HG03280 (cell line): ENCODE results near the gene STK17B.

Experiments used
- ATAC-seq: cut with Tn5 transposase; IDR thresholded peaks from one replicate; pipeline ENCODE4 v1.9.1; 2021; ENCODE audit warnings: mild to moderate bottlenecking, moderate library complexity; ENCODE audit not compliant: unreplicated experiment

STK17B gene

DNA sequence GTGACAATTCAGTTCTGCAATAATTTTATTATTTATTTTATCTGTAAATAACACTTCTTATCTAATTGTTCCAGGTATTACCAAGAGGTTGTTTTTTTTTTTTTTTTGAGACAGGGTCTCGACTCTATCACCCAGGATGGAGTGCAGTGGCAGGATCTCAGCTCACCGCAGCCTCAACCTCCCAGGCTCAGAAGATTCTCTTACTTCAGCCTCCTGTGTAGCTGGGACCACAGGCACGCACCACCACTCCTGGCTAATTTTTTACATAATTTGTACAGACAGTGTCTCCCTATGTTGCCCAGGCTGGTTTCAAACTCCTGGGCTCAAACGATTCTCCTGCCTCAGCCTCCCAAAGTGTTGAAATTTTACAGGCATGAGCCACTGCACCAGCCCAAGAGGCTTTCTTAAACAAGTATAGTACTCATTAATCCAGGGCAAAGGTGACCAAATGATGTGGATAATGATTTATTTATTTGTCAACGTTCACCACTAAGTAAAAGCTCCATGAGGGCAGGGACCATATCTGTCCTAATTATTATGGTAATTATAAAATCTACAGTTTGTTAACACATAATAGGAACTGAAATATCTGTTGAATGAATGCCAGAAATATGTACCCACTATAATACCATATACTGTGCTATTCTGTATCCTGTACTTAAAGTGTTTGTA, 12.0 kb downstream of the STK17B start:
- ATAC-seq: no peak

DNA sequence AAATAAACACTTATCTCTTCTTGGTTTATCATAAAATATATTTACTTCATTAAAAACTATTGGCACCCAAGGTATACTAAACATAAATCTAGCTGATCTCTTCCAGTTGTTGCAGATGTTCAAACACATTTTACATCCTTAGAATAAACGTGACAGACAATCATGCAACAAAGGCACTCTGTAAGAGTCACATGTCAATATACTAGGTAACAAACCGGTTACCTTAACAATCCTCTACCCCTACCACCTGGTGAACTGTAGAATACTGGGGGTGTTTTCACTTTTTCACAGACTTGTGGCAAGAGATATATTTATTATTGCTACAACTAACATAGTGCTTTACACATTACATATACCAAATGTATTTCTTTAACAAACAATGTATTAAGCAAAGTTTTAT, 15.8 kb downstream of the STK17B start:
- ATAC-seq: no peak

DNA sequence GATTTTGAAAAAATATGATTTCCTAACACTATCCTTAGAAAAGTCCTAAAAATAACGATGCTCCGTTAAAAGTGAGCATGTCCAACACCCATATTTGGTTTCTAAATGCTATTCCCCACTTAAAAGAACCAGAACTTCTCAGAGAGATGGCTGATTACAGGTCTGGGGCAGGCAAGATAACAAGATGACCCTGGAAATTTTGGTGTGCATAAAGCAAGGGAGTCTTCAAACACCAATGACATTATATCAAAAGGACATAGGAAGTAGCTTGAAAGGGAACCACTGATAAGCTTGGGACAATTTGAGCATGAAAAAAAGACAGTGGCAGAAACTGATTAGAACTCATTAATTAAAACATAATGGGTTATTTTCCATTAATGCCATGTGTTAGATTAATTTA, 17.9 kb downstream of the STK17B start:
- ATAC-seq: no peak

DNA sequence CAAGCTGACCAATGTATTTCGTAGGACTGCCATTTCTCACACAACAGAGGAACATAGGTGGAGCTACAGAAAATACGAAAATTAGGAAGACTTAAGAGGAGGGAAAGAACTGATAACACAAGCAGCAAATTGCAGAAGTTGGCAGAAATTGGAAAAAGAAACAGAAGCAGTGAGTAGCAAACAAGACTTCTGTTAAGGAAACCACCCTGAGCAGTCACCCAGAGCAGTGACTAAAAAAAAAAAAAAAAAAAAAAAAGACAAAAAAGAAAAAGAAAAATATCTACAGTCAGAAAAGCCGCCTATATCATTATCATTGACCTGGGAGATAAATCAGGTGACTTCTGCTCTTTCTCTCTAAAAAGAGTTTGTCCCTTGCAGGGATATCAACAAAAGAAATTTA, 21.4 kb downstream of the STK17B start:
- no peak for ATAC-seq

DNA sequence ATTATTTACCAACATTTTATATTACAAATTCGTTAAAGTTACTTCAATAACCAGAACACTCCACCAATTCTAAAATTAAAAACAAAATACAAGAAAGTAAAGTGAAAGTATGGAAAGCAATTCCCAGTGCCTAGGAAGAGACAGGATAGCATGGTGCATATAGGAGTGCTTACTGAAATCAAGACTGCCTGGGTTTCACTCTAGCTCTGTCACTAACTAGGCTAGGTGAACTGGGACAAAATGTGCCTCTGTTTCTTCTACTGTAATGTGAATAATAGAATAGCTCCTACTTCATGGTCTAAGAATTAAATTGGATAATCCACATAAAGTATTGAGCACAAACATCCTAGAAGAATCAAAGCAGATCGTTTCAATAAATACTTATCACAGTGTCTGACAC, 22.6 kb downstream of the STK17B start:
- ATAC-seq: no peak

DNA sequence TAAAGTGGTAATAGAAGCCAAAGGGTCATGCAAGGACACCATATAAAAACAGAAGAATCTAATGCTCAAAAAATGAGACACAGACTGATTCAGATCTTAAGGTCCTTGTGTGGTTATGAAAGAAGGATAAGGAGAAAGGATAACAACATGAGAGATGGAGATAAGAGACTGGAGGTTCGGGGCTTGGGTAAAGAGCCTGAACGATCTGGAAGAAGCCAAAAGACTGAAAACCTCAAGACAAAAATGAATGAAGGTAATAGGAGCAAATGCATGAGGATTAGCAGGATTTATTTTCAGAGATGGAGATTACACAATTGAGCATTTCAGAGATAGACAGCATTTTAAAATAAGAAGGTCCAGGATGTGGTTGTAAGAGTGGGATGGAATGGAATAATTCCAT, 26.1 kb downstream of the STK17B start:
- no peak for ATAC-seq

DNA sequence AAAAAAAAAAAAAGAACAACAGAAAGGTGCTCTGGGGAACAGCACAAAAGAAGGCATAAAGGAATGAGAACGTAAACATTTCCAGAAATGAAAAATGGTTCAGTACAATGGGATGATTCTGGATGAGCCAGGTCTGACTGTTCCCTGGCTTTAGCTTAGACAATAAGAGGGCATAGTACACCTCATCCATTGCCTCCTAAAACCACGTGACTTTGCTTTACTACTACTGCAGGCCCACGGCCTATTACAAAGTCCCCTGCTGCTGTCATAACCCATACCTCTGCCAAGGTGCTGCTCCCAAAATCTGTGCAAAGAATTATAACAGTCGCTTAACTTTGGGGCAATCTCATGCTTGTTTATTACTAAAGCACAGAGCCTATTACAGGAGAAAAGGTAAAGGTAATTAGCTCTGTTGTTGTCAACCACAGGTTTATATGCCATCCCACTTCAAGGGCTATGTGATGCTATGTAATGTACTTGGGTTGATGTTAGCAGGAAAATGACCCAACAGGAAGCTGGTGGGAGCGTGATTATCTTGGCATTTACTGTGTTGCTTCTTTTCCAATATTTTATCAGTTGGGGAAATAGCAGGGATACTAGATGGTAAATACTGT, 26.8 kb downstream of the STK17B start:
- no peak for ATAC-seq

DNA sequence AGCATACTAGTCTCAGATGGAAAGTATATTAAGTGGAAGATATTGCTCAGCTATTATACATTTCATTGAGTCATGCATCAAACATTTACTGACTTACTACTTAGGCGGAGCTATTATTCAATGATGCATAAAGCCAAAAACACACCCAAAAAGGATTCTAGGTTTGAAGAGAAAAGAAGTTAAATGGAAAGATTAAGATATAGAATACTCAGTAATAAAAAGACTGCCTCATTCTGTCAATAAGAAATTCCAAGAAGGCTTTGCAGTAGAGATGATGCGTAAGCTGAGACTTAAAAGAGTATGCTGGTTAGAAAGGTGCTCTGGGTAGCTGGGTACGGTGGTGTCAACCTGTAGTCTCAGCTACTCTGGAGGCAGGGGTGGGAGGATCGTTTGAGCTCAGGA, 27.6 kb downstream of the STK17B start:
- no peak for ATAC-seq

DNA sequence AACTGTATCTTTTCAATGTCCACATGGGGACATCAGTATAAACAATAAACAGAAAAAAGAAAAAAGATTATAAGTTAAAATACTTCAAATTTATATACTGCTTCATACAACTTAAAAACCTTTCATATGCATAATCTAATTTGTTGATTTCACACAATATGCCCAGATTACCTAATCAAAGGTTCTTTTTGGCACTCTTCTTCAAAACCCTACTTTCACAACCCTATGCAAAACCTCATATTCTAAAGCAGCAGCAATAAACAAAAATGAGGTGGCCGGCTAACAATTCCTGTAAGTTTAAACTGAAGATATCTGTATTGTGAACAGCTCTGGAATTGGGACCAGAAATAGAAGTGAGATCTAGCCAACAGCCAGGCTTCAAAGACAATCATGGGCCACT, 28.6 kb downstream of the STK17B start:
- ATAC-seq: no peak

DNA sequence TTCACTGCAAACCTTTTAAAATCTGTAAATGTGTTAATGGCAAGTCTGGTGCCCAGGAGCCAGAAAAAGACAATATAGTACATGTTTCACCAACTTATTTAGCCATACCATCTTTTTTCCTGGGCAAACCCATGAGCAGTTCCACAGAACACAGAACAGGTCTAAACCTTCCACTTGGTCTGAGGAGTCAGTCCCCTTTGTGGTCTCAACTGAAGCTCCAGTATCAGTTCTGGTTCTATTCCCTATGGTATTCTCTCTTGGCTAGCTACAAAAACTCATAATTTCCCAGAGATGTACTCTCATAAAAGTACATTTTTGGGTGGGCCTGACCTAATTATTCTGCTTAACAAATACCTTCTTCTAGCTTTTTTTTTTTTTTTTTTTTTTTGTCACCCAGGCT, 31.2 kb downstream of the STK17B start:
- no peak for ATAC-seq

DNA sequence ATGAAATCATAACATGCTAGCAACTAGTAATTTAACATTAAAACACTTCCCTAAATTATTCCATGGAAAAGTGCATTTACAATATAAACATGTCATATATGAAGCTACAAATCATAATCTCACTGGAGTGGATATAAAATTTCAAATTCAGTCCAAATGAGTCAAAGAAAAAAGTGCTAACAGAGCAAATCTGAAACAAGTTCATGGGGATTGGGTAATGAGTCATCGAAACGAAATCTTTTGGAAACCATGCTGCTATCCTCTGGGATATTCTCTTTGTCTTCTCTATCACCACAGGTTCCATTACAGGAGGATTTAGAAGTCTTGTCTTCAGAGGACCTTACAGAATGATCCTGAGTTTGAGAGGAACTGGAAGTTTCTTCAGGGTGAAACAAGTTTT, 34.1 kb downstream of the STK17B start:
- no peak for ATAC-seq

DNA sequence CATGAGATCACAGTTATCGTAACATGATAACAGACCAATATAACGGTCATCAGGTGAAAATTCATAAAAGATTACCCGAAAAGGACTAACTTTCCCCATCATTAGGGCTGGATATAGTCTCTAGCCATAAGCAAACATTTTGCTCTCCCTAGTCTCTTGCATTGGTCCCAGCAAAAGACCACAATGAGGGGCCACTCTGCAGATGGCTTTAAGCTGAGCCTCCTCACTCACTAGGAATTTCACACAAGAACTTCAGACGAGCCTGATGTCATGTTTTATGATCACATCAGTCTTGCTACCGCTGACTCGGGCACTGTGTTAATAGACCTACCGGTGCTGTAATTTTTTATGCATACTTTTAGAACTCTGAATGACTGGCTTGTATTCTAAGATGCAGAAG, 35.2 kb downstream of the STK17B start:
- no peak for ATAC-seq

DNA sequence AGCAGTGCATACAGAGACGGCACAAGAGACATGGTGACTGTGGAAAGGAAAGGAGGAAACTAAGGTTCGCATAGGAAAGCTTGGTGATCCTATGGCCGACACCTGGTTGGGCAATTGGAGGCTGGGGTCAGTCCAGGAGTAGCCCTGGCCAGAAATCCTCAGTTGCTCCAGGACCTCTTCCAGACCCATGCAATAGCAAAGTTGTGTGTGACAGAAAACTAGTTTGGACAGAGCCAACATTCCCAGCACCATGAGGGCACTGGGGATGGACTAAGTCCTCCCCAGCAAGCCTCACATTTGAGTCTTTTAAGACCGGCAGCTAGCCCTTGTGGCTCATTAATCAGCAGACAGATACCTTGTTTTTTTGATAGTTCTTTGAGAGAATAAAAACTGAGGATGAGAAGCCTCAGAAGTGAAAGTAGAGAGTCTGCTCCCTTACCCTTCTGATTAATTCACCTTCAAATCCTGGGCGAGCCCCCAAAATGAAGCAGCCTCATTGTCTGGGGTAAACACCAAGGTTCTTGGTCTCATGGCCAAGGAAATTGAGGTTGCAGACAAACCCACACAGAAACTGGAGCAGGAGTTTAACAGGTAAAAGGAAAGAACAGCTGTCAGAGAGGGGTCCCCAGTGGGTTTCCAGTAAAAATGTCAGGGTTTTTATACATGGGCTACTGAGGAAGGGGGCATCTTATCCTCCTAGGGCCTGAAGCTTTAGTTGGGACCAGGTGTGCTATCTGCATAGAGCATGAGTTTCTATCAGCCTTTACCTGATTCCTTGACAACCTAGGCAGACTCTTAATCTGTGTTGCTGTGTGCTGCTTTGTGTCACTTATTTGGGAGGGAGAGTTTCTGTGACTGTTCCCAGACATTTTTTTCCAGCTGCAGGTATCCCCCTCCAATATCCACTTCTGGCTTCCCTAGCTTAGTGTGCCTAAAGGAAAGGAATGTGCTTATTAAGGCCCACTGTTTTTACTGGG, 39.1 kb downstream of the STK17B start:
- ATAC-seq: no peak

DNA sequence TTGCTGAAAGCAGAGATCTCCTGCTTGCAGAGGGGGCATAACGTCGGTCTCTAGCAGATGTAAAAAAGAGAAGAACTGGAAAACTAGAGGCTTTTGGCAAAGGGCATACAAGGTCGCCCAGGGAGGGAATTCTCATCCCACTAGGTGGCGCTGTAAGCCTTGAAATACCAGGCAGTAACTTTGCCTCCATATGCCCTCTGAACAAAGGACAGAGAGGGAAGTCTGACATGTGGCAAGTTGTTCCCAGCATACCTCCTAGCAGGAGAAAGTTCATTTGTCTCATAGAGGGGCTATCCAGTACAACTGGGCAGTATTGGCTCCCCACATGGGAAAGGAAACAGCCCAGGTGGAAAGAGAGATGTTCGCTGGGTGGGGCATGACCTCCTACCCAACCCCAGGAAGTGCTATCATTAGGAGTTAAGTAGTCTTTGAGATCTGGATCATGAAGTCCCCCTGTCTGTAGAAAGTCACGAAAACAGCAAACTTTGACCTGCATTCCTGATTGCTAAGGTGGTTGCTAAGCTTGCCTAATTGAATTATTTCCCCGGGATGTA, 39.9 kb downstream of the STK17B start:
- ATAC-seq: no peak

DNA sequence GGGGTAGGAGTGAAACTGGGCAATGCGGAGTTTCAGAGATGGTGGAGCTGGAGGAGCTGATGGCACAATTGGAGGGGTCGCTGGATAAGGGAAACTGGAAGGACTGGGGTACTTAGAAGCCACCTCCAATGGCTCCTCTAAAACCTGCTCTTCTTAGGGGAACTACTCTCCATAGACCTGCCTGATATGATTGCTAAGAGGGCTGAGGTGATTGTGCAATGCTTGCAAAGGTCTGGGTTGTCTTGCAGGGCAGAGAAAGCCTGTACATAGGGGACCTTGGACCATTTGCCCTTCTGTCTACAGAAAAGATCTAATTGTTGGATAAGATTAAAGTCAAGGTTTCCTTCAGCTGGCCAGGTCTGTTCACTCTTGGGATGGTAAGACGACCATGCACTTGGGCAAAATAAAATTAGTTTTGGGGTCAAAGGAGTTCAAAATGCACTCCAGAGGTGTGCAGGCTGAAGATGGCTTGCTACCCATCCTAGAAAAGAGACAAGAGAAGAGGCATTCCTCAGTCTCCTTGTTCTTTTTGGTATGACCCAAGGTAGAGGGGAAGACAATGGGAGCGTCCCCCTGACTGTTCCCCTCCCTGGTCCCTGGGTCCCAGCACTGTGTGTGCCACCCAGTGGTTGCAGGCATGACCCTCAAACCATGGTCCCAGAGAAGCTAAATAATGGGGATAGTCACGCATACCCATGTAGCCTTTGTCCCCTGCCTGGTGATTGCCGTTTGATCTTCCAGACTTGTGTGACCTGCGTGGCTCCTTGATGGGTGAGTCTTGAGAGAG, 41.1 kb downstream of the STK17B start:
- ATAC-seq: no peak

DNA sequence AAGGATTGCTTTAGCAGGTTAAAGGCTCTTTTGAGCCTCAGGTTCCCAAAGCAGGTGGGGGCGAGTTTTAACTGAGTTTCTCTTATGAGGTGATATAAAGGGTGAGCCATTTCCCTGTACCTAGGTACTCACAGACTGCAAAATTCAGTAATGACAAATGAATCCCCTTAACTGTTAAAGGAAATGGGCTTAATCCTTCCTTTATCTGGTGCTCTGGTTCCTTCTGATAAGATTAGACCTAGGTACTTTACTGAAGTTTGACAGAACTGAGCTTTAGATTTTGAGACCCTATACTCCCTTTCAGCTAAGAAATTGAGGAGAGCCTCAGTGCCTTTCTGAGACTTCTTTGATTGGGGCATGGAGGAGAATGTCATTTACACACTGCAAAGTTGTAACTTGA, 42.6 kb downstream of the STK17B start:
- no peak for ATAC-seq

DNA sequence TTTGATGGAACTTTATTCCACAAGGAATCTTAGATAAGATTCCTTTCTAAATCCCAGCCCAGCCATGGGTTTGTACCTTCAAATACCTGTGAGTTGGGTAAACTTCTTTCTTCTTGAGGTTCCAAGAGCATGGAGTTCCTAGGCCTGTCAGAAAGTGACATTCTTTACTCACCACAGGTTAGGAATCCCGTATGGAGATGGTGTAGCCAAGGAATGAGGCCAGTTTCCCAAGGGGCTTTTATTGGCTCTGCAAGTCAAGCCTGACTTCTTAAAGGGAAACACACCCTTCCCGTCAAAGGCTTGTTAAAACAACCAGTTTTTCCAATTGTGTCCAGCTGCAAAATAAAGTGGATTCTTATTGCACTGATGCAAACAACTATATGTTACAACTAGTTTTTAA, 45.8 kb downstream of the STK17B start:
- no peak for ATAC-seq

DNA sequence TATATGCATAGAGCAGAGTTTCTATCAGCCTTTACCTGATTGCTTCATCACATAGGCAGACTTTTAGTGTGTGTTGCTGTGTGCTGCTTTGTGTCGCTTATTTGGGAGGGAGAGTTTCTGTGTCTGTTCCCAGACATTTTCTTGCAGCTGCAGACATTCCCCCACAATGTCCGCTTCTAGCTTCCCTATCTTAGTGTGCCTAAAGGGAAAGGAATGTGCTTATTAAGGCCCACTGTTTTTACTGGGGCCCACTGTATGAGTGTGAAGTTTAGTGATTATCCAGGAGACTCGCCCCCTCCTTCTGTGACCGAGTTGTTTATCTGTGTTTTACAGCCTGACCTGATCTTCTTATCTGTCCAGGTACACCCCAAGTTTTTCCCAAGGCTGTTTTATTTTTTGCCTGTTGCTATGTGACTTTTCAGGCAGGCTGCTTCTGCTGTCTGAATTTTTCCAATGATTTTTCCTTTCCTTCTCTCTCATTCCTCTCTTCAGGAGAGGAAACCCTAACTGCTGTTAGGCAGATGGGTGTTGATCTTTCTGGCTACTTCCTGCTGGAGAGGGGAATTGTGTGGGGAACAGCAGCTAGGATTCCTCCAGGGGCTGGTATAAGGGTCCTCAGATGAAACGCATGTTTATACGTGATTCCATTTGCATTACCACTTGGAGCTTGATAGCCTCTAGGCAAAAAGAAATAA, 47.6 kb downstream of the STK17B start:
- ATAC-seq: no peak

DNA sequence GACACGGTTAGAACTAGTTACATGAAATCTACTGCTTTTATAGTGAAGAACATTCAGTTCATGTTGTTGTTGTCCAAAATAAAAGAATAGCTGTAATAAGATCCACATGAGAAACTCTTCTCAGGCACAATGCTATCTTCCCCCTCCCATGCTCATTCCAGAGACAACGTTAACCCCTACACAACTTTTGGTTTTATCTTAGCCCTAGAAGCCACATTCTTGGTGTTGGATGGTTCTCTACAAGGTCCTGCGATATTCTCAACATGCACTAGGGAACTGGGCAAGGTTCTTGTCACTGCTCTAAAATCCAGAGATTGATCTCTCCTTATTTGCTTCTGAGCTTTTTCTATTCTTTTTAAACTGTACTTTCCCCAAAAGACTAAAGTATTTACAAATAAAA, 51.5 kb downstream of the STK17B start:
- no peak for ATAC-seq

DNA sequence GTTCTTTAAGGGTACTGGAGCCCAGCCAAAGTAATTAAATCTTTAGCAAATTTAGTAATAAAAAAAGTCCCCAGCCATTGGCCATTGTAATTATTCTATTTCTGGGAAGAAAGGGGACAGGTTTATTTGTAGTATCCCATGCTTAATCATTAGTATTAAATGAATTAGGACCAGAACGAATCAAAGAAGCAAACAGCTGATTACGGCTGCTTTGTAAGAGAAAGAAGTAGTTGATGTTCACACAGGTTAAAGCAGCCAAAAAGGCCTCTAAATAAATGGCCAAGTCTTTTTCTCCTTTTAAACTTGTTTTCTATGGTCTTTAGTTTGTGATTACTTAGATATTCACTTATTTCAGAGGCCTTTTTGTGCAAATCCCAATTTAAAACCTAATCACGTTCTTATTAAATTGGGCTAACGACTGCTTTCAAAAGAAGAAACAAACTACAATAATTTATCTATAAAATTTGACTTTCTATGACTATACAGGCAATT, 54.1 kb downstream of the STK17B start:
- ATAC-seq: no peak
